ENCODE results near the gene TAF4.
"Not testable (repeated sequence)": the region's sequence is repeated elsewhere in the genome, so short reads cannot be mapped to it uniquely, and the experiment has no call there.

Gene TAF4

GRCh38 chr20:61974357-61974665 lies 91.4 kb downstream of the TAF4 start:
- no peak for TF ChIP-seq CTCF (IDR thresholded peaks at IDR 0.05; ENCODE audit: insufficient read depth, low read depth, low read length, missing control alignments)
- DNase-seq (ENCODE audit: low read depth), result no peak

GRCh38 chr20:61973515-61974356 lies 91.9 kb downstream of the TAF4 start:
- no peak overlapping the region for H3K4me3 ChIP-seq (ENCODE audit: low read depth, low read length)
- no peak for TF ChIP-seq CTCF (IDR thresholded peaks at IDR 0.05; ENCODE audit: insufficient read depth, low read depth, low read length, missing control alignments)
- no peak for DNase-seq (ENCODE audit: low read depth)

More at GRCh38 chr20:61974357-61974665, 91.4 kb downstream of the TAF4 start:
- no peak overlapping the region for H3K4me3 ChIP-seq (ENCODE audit: low read depth, low read length)

GRCh38 chr20:61972636-61973508 lies 92.8 kb downstream of the TAF4 start:
- DNase-seq (ENCODE audit: low read depth), result no peak
- TF ChIP-seq CTCF (IDR thresholded peaks at IDR 0.05; ENCODE audit: insufficient read depth, low read depth, low read length, missing control alignments), result no peak
- H3K4me3 ChIP-seq (ENCODE audit: low read depth, low read length), result no peak overlapping the region

GRCh38 chr20:61971595-61971994 lies 94.1 kb downstream of the TAF4 start:
- DNase-seq (ENCODE audit: low read depth); H3K4me3 ChIP-seq (ENCODE audit: low read depth, low read length): not testable (repeated sequence)

- no peak overlapping the region for H3K4me3 ChIP-seq (ENCODE audit: low read depth, low read length)
- no peak for TF ChIP-seq CTCF (IDR thresholded peaks at IDR 0.05; ENCODE audit: insufficient read depth, low read depth, low read length, missing control alignments)
- no peak for DNase-seq (ENCODE audit: low read depth)
These were observed 95.3 kb downstream of the TAF4 start for GRCh38 chr20:61970357-61970756.

- no peak overlapping the region for H3K4me3 ChIP-seq (ENCODE audit: low read depth, low read length)
- DNase-seq (ENCODE audit: low read depth), result no peak
- TF ChIP-seq CTCF (IDR thresholded peaks at IDR 0.05; ENCODE audit: insufficient read depth, low read depth, low read length, missing control alignments), result no peak
These were observed 95.9 kb downstream of the TAF4 start for GRCh38 chr20:61969806-61970205.

GRCh38 chr20:61968932-61969331 lies 96.7 kb downstream of the TAF4 start:
- no peak overlapping the region for H3K4me3 ChIP-seq (ENCODE audit: low read depth, low read length)
- TF ChIP-seq CTCF (IDR thresholded peaks at IDR 0.05; ENCODE audit: insufficient read depth, low read depth, low read length, missing control alignments), result no peak
- DNase-seq (ENCODE audit: low read depth), result no peak

Measured in GM12865 (cell line).